ENCODE data around the gene NPAS4. TPM values are rescaled to one million over a fixed set of nuclear protein-coding genes. Genes with fewer than 3 reads are reported as not detected.
A peak's percentile ranks its signal among the peaks of the same experiment; 100 is the strongest.

Gene NPAS4
- total and polyA plus RNA-seq, 9 of the 15 experiments (the other 6 are each of a cell fraction or from before 2014, with no cell fraction given) = not detected

- TF ChIP-seq CHAMP1 (IDR thresholded peaks at IDR 0.05) (peak; percentile 100), MECOM (CRISPR knock-in tag; IDR thresholded peaks at IDR 0.05) (peak; percentile 99), ETV1 (tag; conservative IDR thresholded peaks at IDR 0.05; ENCODE audit: low read depth) (peak; percentile 81), SLC30A9 (CRISPR knock-in tag; IDR thresholded peaks at IDR 0.05) (peak; percentile 89), HMGXB4 (CRISPR knock-in tag; IDR thresholded peaks at IDR 0.05) (peak; percentile 100), MYC (IDR thresholded peaks at IDR 0.05; ENCODE audit: low read depth, low read length) (peak; percentile 71; the same call in 1 of the 2 replicates), MYC (CRISPR knock-in tag; IDR thresholded peaks at IDR 0.05; ENCODE audit: borderline replicate concordance, low read depth) (no peak), ZNF57 (CRISPR knock-in tag; IDR thresholded peaks at IDR 0.05) (0 out of 2 replicates have a peak, but pooled peaks have one; percentile 81), KDM5B (IDR thresholded peaks at IDR 0.05; ENCODE audit: insufficient replicate concordance, low read depth, low read length) (no peak), PHTF2 (CRISPR knock-in tag; IDR thresholded peaks at IDR 0.05) (peak; percentile 83; the same call in 1 of the 2 replicates), TCFL5 (CRISPR knock-in tag; conservative IDR thresholded peaks at IDR 0.05) (peak; percentile 84), NR3C1 (CRISPR knock-in tag; IDR thresholded peaks at IDR 0.05) (peak; percentile 100), ZBTB12 (CRISPR knock-in tag; IDR thresholded peaks at IDR 0.05) (peak; percentile 87)
- TF ChIP-seq, protein P1, sequence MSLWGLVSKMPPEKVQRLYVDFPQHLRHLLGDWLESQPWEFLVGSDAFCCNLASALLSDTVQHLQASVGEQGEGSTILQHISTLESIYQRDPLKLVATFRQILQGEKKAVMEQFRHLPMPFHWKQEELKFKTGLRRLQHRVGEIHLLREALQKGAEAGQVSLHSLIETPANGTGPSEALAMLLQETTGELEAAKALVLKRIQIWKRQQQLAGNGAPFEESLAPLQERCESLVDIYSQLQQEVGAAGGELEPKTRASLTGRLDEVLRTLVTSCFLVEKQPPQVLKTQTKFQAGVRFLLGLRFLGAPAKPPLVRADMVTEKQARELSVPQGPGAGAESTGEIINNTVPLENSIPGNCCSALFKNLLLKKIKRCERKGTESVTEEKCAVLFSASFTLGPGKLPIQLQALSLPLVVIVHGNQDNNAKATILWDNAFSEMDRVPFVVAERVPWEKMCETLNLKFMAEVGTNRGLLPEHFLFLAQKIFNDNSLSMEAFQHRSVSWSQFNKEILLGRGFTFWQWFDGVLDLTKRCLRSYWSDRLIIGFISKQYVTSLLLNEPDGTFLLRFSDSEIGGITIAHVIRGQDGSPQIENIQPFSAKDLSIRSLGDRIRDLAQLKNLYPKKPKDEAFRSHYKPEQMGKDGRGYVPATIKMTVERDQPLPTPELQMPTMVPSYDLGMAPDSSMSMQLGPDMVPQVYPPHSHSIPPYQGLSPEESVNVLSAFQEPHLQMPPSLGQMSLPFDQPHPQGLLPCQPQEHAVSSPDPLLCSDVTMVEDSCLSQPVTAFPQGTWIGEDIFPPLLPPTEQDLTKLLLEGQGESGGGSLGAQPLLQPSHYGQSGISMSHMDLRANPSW (CRISPR knock-in tag; IDR thresholded peaks at IDR 0.05) = peak; percentile 100
- TF ChIP-seq, protein P2, sequence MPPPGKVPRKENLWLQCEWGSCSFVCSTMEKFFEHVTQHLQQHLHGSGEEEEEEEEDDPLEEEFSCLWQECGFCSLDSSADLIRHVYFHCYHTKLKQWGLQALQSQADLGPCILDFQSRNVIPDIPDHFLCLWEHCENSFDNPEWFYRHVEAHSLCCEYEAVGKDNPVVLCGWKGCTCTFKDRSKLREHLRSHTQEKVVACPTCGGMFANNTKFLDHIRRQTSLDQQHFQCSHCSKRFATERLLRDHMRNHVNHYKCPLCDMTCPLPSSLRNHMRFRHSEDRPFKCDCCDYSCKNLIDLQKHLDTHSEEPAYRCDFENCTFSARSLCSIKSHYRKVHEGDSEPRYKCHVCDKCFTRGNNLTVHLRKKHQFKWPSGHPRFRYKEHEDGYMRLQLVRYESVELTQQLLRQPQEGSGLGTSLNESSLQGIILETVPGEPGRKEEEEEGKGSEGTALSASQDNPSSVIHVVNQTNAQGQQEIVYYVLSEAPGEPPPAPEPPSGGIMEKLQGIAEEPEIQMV (tag; conservative IDR thresholded peaks at IDR 0.05; ENCODE audit: low read depth) = peak; percentile 93
Observed at GRCh38 chr11:66421492-66422205, 814 bp downstream of the NPAS4 start (continued).
